Measurements from ENCODE around the gene GNAL. TPM values are rescaled to one million over a fixed set of nuclear protein-coding genes. Genes with fewer than 3 reads are reported as not detected.

Gene GNAL
- total RNA-seq, 4 donors from 2014 or later, result 13.5 to 24.6 (median 19.9) TPM

- ATAC-seq, result no peak
Measured at GRCh38 chr18:11719050-11719449, 30.0 kb downstream of the GNAL start.

DNA sequence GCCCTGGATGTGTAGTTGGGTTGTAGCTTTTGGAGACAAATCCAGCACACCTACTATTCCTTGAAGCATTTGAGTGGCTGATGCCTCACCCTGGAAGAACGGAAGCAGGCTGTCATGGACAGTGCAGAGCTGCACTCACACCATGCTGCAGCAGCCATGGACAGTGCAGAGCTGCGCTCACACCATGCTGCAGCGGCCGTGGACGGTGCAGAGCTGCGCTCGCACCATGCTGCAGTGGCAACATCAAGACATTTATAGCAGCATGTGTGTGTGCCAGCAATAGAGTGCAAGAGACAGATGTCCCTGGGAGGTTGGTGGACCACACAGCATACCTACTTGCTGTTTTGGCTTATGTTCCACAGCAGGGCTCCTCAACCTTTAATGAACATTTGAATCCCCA lies 30.6 kb downstream of the GNAL start:
- H3K27ac ChIP-seq, result no peak overlapping the region
- H3K36me3 ChIP-seq, result no peaks in the 10 kb centered on the region
- no peak for ATAC-seq
- TF ChIP-seq POLR2AphosphoS5 (IDR thresholded peaks at IDR 0.05) (no peak), POLR2A (IDR thresholded peaks at IDR 0.05) (no peak), EP300 (IDR thresholded peaks at IDR 0.05) (no peak)
- no peaks in the 10 kb centered on the region for H3K9me3 ChIP-seq
- H3K4me1 ChIP-seq, result no peaks in the 10 kb centered on the region
- no peaks in the 10 kb centered on the region for H3K27me3 ChIP-seq
- H3K4me3 ChIP-seq, result no peak overlapping the region
- WGBS, 2 donors (ENCODE audit: low coverage in 1 of 2), result 63 to 93% methylated on average over 1 to 4 of the region's 7 CpGs

More at GRCh38 chr18:11719050-11719449, 30.0 kb downstream of the GNAL start:
- no peaks in the 10 kb centered on the region for H3K27me3 ChIP-seq
- 75 to 79% methylated on average over 2 of the region's 2 CpGs for WGBS, 2 donors (ENCODE audit: low coverage in 1 of 2)
- H3K36me3 ChIP-seq, result no peaks in the 10 kb centered on the region
- no peak overlapping the region for H3K27ac ChIP-seq
- H3K9me3 ChIP-seq, result no peaks in the 10 kb centered on the region
- H3K4me3 ChIP-seq, result no peak overlapping the region
- no peak for TF ChIP-seq POLR2AphosphoS5 (IDR thresholded peaks at IDR 0.05)
- no peak for TF ChIP-seq CTCF (IDR thresholded peaks at IDR 0.05)
- no peak for TF ChIP-seq EP300 (IDR thresholded peaks at IDR 0.05)
- TF ChIP-seq POLR2A (IDR thresholded peaks at IDR 0.05), result no peak
- no peaks in the 10 kb centered on the region for H3K4me1 ChIP-seq

- no peaks in the 10 kb centered on the region for H3K9me3 ChIP-seq
- H3K4me1 ChIP-seq, result no peaks in the 10 kb centered on the region
- no peak for ATAC-seq
- H3K27me3 ChIP-seq, result no peaks in the 10 kb centered on the region
- H3K36me3 ChIP-seq, result no peaks in the 10 kb centered on the region
- TF ChIP-seq POLR2A (IDR thresholded peaks at IDR 0.05), result no peak
- no peak for TF ChIP-seq CTCF (IDR thresholded peaks at IDR 0.05)
- TF ChIP-seq POLR2AphosphoS5 (IDR thresholded peaks at IDR 0.05), result no peak
- no peak for TF ChIP-seq EP300 (IDR thresholded peaks at IDR 0.05)
- H3K27ac ChIP-seq, result no peak overlapping the region
- 88 to 92% methylated on average over 2 of the region's 3 CpGs for WGBS, 2 donors (ENCODE audit: low coverage in 1 of 2)
- H3K4me3 ChIP-seq, result no peak overlapping the region
Measured at GRCh38 chr18:11721720-11722119, 32.7 kb downstream of the GNAL start.

- TF ChIP-seq POLR2AphosphoS5 (IDR thresholded peaks at IDR 0.05), result no peak
- no peak for TF ChIP-seq EP300 (IDR thresholded peaks at IDR 0.05)
- no peak for TF ChIP-seq POLR2A (IDR thresholded peaks at IDR 0.05)
- no peak for TF ChIP-seq CTCF (IDR thresholded peaks at IDR 0.05)
- H3K27ac ChIP-seq, result no peak overlapping the region
- H3K36me3 ChIP-seq, result no peaks in the 10 kb centered on the region
- no peak for ATAC-seq
- no peaks in the 10 kb centered on the region for H3K4me1 ChIP-seq
- WGBS, 2 donors (ENCODE audit: low coverage in 1 of 2), result 93 to 100% methylated on average over 2 to 3 of the region's 5 CpGs
- H3K4me3 ChIP-seq, result no peak overlapping the region
- H3K9me3 ChIP-seq, result no peaks in the 10 kb centered on the region
- H3K27me3 ChIP-seq, result no peaks in the 10 kb centered on the region
Measured at GRCh38 chr18:11724781-11725180, 35.7 kb downstream of the GNAL start.

- no peaks in the 10 kb centered on the region for H3K9me3 ChIP-seq
- WGBS, 2 donors (ENCODE audit: low coverage in 1 of 2), result 74 to 100% methylated on average over 1 to 2 of the region's 2 CpGs
- no peaks in the 10 kb centered on the region for H3K4me1 ChIP-seq
- no peaks in the 10 kb centered on the region for H3K27me3 ChIP-seq
- no peak for ATAC-seq
- TF ChIP-seq EP300 (IDR thresholded peaks at IDR 0.05) (no peak), POLR2A (IDR thresholded peaks at IDR 0.05) (no peak), POLR2AphosphoS5 (IDR thresholded peaks at IDR 0.05) (no peak), CTCF (IDR thresholded peaks at IDR 0.05) (no peak)
- no peak overlapping the region for H3K4me3 ChIP-seq
- H3K36me3 ChIP-seq, result no peaks in the 10 kb centered on the region
- H3K27ac ChIP-seq, result no peak overlapping the region
Measured at GRCh38 chr18:11726556-11726955, 37.5 kb downstream of the GNAL start.
